ENCODE results near the gene ARHGAP20.

GRCh38 chr11:110621826-110622225, 90.4 kb downstream of the ARHGAP20 start:
- TF ChIP-seq POLR2A (IDR thresholded peaks at IDR 0.05; ENCODE audit: low read depth, low read length), result no peak
- no peak for TF ChIP-seq POLR2AphosphoS5 (IDR thresholded peaks at IDR 0.05; ENCODE audit: low read depth, low read length)
- TF ChIP-seq TAF1 (IDR thresholded peaks at IDR 0.05; ENCODE audit: borderline replicate concordance, low read depth, low read length), result no peak
